GM12878 (cell line): Measurements from ENCODE around the gene CPEB3. TPM values are rescaled to one million over a fixed set of nuclear protein-coding genes. Genes with fewer than 3 reads are reported as not detected.

Experiments
- ATAC-seq: fragments of 200-7000 bp; cut with Tn5 transposase; 3 replicates; pipeline ENCODE4 v1.9.1; 2020; ENCODE audit warnings: mild to moderate bottlenecking, moderate library complexity
- BruUV-seq: library from RNA; stranded (reverse); fragments of 400-500 nt; replicated peaks from 2 replicates; lab custom pipeline; 2021; lab: Mats Ljungman, UMichigan
- CTCF ChIA-PET: fragments of 300-600 bp; sonication (Branson Sonifier 250); formaldehyde crosslinking; extraction: SDS; loops from one replicate; lab custom pipeline; 2021; ENCODE audit warnings: inconsistent platforms; lab: Yijun Ruan, JAX
- POLR2A ChIA-PET: fragments of 350-600 bp; formaldehyde crosslinking; extraction: SDS; loops from one replicate; lab custom pipeline; 2021; ENCODE audit warnings: inconsistent platforms; lab: Charles Lee
- RAD21 ChIA-PET: fragments of 300-600 bp; sonication (Branson Sonifier 250); formaldehyde crosslinking; loops from one replicate; lab custom pipeline; 2023; ENCODE audit warnings: antibody characterized with exemption; ENCODE audit not compliant: unreplicated experiment; lab: Charles Lee
- SMC1A ChIA-PET: fragments of 300-600 bp; sonication (Branson Sonifier 250); formaldehyde crosslinking; loops from one replicate; lab custom pipeline; 2023; ENCODE audit not compliant: unreplicated experiment, uncharacterized antibody; lab: Charles Lee
- DNase-seq: peaks from one replicate; pipeline ENCODE4 v3.0.0-alpha.2; 2011; ENCODE audit warnings: low read depth, low spot score
- FAIRE-seq: peaks from 3 replicates; lab custom pipeline; 2011; peaks lifted over from hg19 to GRCh38; lab: Jason Lieb, UNC
- H2AFZ ChIP-seq: 2 replicates; pipeline ENCODE4 v1.6.0; 2011; ENCODE audit warnings: low read depth, low read length, control low read depth; ENCODE audit not compliant: control insufficient read depth
- H3K27ac ChIP-seq: 2 replicates; pipeline ENCODE4 v1.5.1; 2011; ENCODE audit warnings: control low read depth; ENCODE audit not compliant: control insufficient read depth, insufficient read depth
- H3K27me3 ChIP-seq, 2 experiments: replicated peaks in 1 of 2; 2 replicates each; pipeline versions ENCODE4 v1.6.0 to v1.6.1; 2011; ENCODE audit warnings: low read length in 1 of 2; ENCODE audit not compliant: control insufficient read depth in 2 of 2, insufficient read depth in 2 of 2
- H3K36me3 ChIP-seq, 2 experiments: 2 replicates each; pipeline ENCODE4 v1.5.1; 2011; ENCODE audit warnings: low read length in 1 of 2; ENCODE audit not compliant: control insufficient read depth in 2 of 2, insufficient read depth in 2 of 2
- H3K4me1 ChIP-seq: 2 replicates; pipeline ENCODE4 v1.6.1; 2011; ENCODE audit warnings: mild to moderate bottlenecking, low read length, moderate library complexity, mixed read lengths; ENCODE audit not compliant: control insufficient read depth, insufficient read depth
- H3K4me2 ChIP-seq: 2 replicates; pipeline ENCODE4 v1.6.0; 2011; ENCODE audit warnings: control low read depth; ENCODE audit not compliant: control insufficient read depth, insufficient read depth
- H3K4me3 ChIP-seq: fragments of 200-600 bp; sonication (generic); 2 replicates; pipeline ENCODE4 v1.5.1; 2016
- H3K79me2 ChIP-seq: 2 replicates; pipeline ENCODE4 v1.6.0; 2011; ENCODE audit warnings: low read length; ENCODE audit not compliant: control insufficient read depth, insufficient read depth
- H3K9ac ChIP-seq: 2 replicates; pipeline ENCODE4 v1.8.0; 2011; ENCODE audit warnings: low read length, control low read depth, mixed read lengths; ENCODE audit not compliant: control insufficient read depth, insufficient read depth
- H3K9me3 ChIP-seq: replicated peaks from 3 replicates; pipeline ENCODE4 v1.5.1; 2011; ENCODE audit warnings: mild to moderate bottlenecking, low read length; ENCODE audit not compliant: control insufficient read depth, insufficient read depth
- H4K20me1 ChIP-seq: 2 replicates; pipeline ENCODE4 v1.6.0; 2011; ENCODE audit not compliant: control insufficient read depth, insufficient read depth
- BHLHE40 ChIP-seq, 2 experiments: fragments of 450-650 bp in 1 of 2; IDR thresholded peaks; 2 replicates each; pipeline ENCODE4 v1.6.1; 2011 to 2017; ENCODE audit warnings: low read depth in 2 of 2, borderline replicate concordance in 1 of 2, improper control_type of control experiment in 1 of 2, low read length in 1 of 2, mild to moderate bottlenecking in 1 of 2
- CBFB ChIP-seq: IDR thresholded peaks from 2 replicates; pipeline ENCODE4 v1.6.1; 2016; ENCODE audit warnings: antibody characterized with exemption, low read depth
- CEBPB ChIP-seq, 2 experiments: fragments of 150-350 bp in 1 of 2; IDR thresholded peaks; 2 replicates each; pipeline ENCODE4 v1.6.1; 2012 to 2014; ENCODE audit warnings: low read depth in 2 of 2, low read length in 2 of 2, borderline replicate concordance in 1 of 2, inconsistent platforms in 1 of 2
- CUX1 ChIP-seq: IDR thresholded peaks from 2 replicates; pipeline ENCODE4 v1.6.1; 2012; ENCODE audit warnings: improper control_type of control experiment, low read depth, low read length; ENCODE audit not compliant: insufficient replicate concordance
- EED ChIP-seq: sonication (generic); IDR thresholded peaks from 2 replicates; pipeline ENCODE4 v1.6.1; 2016; ENCODE audit warnings: antibody characterized with exemption, low read depth
- EGR1 ChIP-seq, 2 experiments: IDR thresholded peaks; 1 replicate in 1 of 2; 2 replicates in 1 of 2; pipeline ENCODE4 v1.6.1; 2011 to 2012; ENCODE audit warnings: low read depth in 2 of 2, low read length in 2 of 2, borderline replicate concordance in 1 of 2, mild to moderate bottlenecking in 1 of 2, moderate library complexity in 1 of 2
- ETV6 ChIP-seq, 2 experiments: fragments of 450-650 bp in 1 of 2; IDR thresholded peaks in 1 of 2; conservative IDR thresholded peaks in 1 of 2; 2 replicates each; pipeline ENCODE4 v1.6.1; 2014; ENCODE audit warnings: antibody characterized with exemption in 1 of 2, borderline replicate concordance in 1 of 2, low read depth in 1 of 2, mild to moderate bottlenecking in 1 of 2, moderate library complexity in 1 of 2
- FOXK2 ChIP-seq: fragments of 450-650 bp; IDR thresholded peaks from 2 replicates; pipeline ENCODE4 v1.6.1; 2017; ENCODE audit warnings: mild to moderate bottlenecking, moderate library complexity
- IKZF2 ChIP-seq, 2 experiments: fragments of 450-650 bp; IDR thresholded peaks; 2 replicates each; pipeline ENCODE4 v1.6.1; 2017; ENCODE audit warnings: mild to moderate bottlenecking in 2 of 2, moderate library complexity in 2 of 2
- IRF4 ChIP-seq: IDR thresholded peaks from 2 replicates; pipeline ENCODE4 v1.6.1; 2011; ENCODE audit warnings: low read depth, low read length
- MEF2A ChIP-seq: IDR thresholded peaks from 2 replicates; pipeline ENCODE4 v1.6.1; 2011; ENCODE audit warnings: low read depth, mild to moderate bottlenecking, low read length, moderate library complexity; ENCODE audit not compliant: insufficient read depth
- MTA2 ChIP-seq: fragments of 450-650 bp; IDR thresholded peaks from 2 replicates; pipeline ENCODE4 v1.6.1; 2016; ENCODE audit warnings: low read depth, mild to moderate bottlenecking, moderate library complexity
- NR2C1 ChIP-seq: fragments of 450-650 bp; IDR thresholded peaks from 2 replicates; pipeline ENCODE4 v1.6.1; 2017; ENCODE audit warnings: antibody characterized with exemption, mild to moderate bottlenecking, moderate library complexity
- NR2F1 ChIP-seq: fragments of 450-650 bp; conservative IDR thresholded peaks from 2 replicates; pipeline ENCODE4 v1.6.1; 2017; ENCODE audit warnings: mild to moderate bottlenecking
- PAX5 ChIP-seq: IDR thresholded peaks from 2 replicates; pipeline ENCODE4 v1.6.1; 2011; ENCODE audit warnings: low read depth, low read length, borderline replicate concordance
- PKNOX1 ChIP-seq: fragments of 450-650 bp; IDR thresholded peaks from 2 replicates; pipeline ENCODE4 v1.6.1; 2016; ENCODE audit warnings: mild to moderate bottlenecking
- PML ChIP-seq: IDR thresholded peaks from 2 replicates; pipeline ENCODE4 v1.6.1; 2012; ENCODE audit warnings: low read length, inconsistent platforms
- ZSCAN29 ChIP-seq: fragments of 450-650 bp; IDR thresholded peaks from 2 replicates; pipeline ENCODE4 v1.6.1; 2017; ENCODE audit warnings: mild to moderate bottlenecking, moderate library complexity
- WGBS: methylation state at CpG from one replicate; pipeline ENCODE4 v1.1.6; 2016; ENCODE audit warnings: low lambda C conversion rate; ENCODE audit not compliant: insufficient replicate concordance, insufficient coverage; ENCODE audit errors: missing lambda C conversion rate; 5-methylcytosine and 5-hydroxymethylcytosine counted together
- in situ Hi-C: fragments of 300-500 bp; cut with MboI; formaldehyde crosslinking; loops from 9 replicates; pipeline ENCODE4 v1.14.3; 2018; ENCODE audit warnings: mixed read lengths
- intact Hi-C: fragments of 100-400 bp; cut with micrococcal nuclease; formaldehyde crosslinking; loops from one replicate; pipeline ENCODE4 v1.14.2; 2022; ENCODE audit not compliant: unreplicated experiment
- polyA plus RNA-seq, 11 experiments: library from polyadenylated mRNA; depleted of rRNA in 4 of 11; unstranded in 6 of 11; stranded (reverse) in 5 of 11; fragments of >200 nt; fragmentation: Nextera tagmentation in 4 of 11; fragmentation: Illumina TruSeq in 1 of 11; extraction: Ambion mirVana in 4 of 11; extraction: Trizol in 1 of 11; gene quantifications; 1 replicate in 1 of 11; 2 replicates in 10 of 11; pipeline versions ENCODE4 v1.2.1 to v1.2.3, GENCODE V29; 2011 to 2016; ENCODE audit warnings: inconsistent platforms in 2 of 11, missing spikeins in 2 of 11, low read depth in 1 of 11
- total RNA-seq, 4 experiments: library from RNA; depleted of rRNA in 3 of 4; stranded (reverse); fragments of >200 nt in 3 of 4; fragmentation: Illumina TruSeq in 1 of 4; extraction: Trizol in 1 of 4; gene quantifications; 2 replicates each; pipeline versions ENCODE4 v1.2.1 to v1.2.3, GENCODE V29; 2013 to 2021

CPEB3 gene
- total and polyA plus RNA-seq, 10 of the 15 experiments (the other 5 are each of a cell fraction or from before 2014, with no cell fraction given), result 0.50 to 2.3 (median 1.2) TPM

GRCh38 chr10:92244796-92245195 is 46.1 kb downstream of the CPEB3 start:
- peaks cover 15% of the 10 kb centered on the region for H3K4me1 ChIP-seq
- H3K4me3 ChIP-seq, result no peak overlapping the region
- FAIRE-seq (no peak), DNase-seq (peak; percentile 70), ATAC-seq (peak; percentile 82)
- H3K27me3 ChIP-seq, result no peaks in the 10 kb centered on the region; a peak in 1 of 4 replicates
- H3K9me3 ChIP-seq, result no peaks in the 10 kb centered on the region
- H3K79me2 ChIP-seq, result peaks cover under 1% of the 10 kb centered on the region; the same call in 1 of the 2 replicates
- ChIA-PET RAD21 (interaction anchor here (0.6 to 4.4 kb wide), 5 partner anchors 22 to 144 kb away, joined by 3 to 21 read pairs (median 4); partner anchors contain the start of genes CPEB3 and MARCHF5), POLR2A (interaction anchor here (1.2 kb wide), 1 partner anchor 46 kb away, joined by 3 read pairs; the partner anchor contains the start of genes CPEB3 and MARCHF5), CTCF (interaction anchor here (0.7 to 0.9 kb wide), 2 partner anchors 46 to 47 kb away, joined by 3 read pairs; partner anchors contain the start of genes CPEB3 and MARCHF5), SMC1A (interaction anchor here (1.4 to 4.9 kb wide), 5 partner anchors 16 to 143 kb away, joined by 4 to 31 read pairs (median 5); partner anchors contain the start of genes CPEB3 and MARCHF5)
- no TSS peak for BruUV-seq
- in situ Hi-C loops, result no loop called here
- H4K20me1 ChIP-seq, result no peaks in the 10 kb centered on the region
- intact Hi-C loops, result no loop called here
- no peak overlapping the region; the same call in 1 of the 2 replicates for H3K27ac ChIP-seq
- H3K4me2 ChIP-seq, result no peak overlapping the region
- WGBS, result 0% methylated on average over 2 of the region's 3 CpGs
- H3K9ac ChIP-seq, result no peak overlapping the region
- no peak overlapping the region for H2AFZ ChIP-seq
- no peaks in the 10 kb centered on the region for H3K36me3 ChIP-seq
- TF ChIP-seq IKZF2 (IDR thresholded peaks at IDR 0.05) (peak in 1 of 2 experiments; percentile 31; a peak in 2 of 4 replicates), CBFB (peak; percentile 62; the same call in 1 of the 2 replicates), NR2C1 (0 out of 2 replicates have a peak, but pooled peaks have one; percentile 19), PML (0 out of 2 replicates have a peak, but pooled peaks have one; percentile 63), CUX1 (peak; percentile 66), ETV6 (conservative IDR thresholded peaks at IDR 0.05 in 1 of 2, IDR thresholded peaks at IDR 0.05 in 1 of 2; ENCODE audit: borderline replicate concordance in 1 of 2, low read depth in 1 of 2) (peak in 1 of 2 experiments; percentile 41; a peak in 1 of 4 replicates), IRF4 (peak; percentile 44; the same call in 1 of the 2 replicates), ZSCAN29 (peak; percentile 51; the same call in 1 of the 2 replicates), BHLHE40 (IDR thresholded peaks at IDR 0.05; ENCODE audit: borderline replicate concordance in 1 of 2, low read depth in 2 of 2, low read length in 1 of 2) (peak in 1 of 2 experiments; percentile 35; a peak in 1 of 4 replicates), MEF2A (peak; percentile 81), NR2F1 (peak; percentile 95), CEBPB (IDR thresholded peaks at IDR 0.05; ENCODE audit: borderline replicate concordance in 1 of 2, low read depth in 2 of 2, low read length in 2 of 2) (peak in 1 of 2 experiments; percentile 98; a peak in 2 of 4 replicates), PKNOX1 (peak; percentile 86), MTA2 (peak; percentile 87), FOXK2 (no peak), EED (peak; percentile 63), EGR1 (IDR thresholded peaks at IDR 0.05; ENCODE audit: borderline replicate concordance in 1 of 2, low read depth in 2 of 2, low read length in 2 of 2) (no peak), PAX5 (peak; percentile 64; the same call in 1 of the 2 replicates)
